NCI-H1417 (cell line): Measurements from ENCODE around the gene ASIC1.
A peak's percentile ranks its signal among the peaks of the same experiment; 100 is the strongest.
"Not testable (repeated sequence)": the region's sequence is repeated elsewhere in the genome, so short reads cannot be mapped to it uniquely, and the experiment has no call there.

ENCODE experiments used
- DNase-seq, 3 experiments: peaks; one replicate each; lab custom pipeline; 2025; lab: John Stamatoyannopoulos, UW

ASIC1 gene

GRCh38 chr12:50057000-50057841, at the start of gene ASIC1:
TSS of gene ASIC1 (plus strand) at chr12:50057596. CDS start at chr12:50058767, 1,171 bp downstream.
- peak; percentile 78 to 85 (median 78) for DNase-seq

DNA sequence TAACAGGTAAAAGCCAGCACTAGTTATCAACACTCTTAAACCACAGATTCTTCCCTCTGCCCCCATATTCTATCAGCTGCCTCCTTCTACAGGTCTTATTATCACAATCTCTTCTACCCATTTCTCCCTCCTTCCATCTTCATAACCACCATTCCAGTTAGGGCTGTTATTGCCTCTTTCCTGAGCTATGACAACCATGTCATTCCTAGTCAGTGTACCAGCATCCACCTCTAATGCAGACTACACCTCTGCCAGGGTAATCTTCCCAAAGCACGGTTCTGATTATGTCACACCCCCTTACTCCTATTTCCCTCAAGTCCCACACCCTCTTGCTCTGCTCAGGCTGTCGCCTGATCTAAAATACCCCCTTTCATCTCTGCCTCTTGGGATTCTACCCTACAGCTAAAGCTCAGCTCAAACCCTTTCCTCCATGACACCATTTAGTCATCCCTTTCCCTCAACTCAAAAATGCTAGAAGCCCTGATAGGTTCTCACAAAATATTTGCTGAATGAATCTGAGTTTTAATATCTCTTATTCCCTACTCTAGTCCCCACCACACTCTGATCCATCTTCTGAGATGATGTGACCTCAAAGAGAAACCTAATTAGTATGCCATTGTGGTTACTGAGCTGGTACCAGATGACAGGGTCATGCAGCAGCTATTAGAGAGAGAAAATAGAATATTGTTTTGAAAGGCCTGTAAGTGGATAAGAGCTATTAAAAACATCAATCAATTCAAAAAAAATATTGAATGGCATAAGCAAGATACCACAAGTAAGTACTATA, 43.8 kb upstream of the ASIC1 start:
- no peak for DNase-seq

GRCh38 chr12:50014342-50014741, 43.1 kb upstream of the ASIC1 start:
- DNase-seq: no peak

- DNase-seq: no peak
Measured at GRCh38 chr12:50016501-50017475, 40.6 kb upstream of the ASIC1 start.

DNA sequence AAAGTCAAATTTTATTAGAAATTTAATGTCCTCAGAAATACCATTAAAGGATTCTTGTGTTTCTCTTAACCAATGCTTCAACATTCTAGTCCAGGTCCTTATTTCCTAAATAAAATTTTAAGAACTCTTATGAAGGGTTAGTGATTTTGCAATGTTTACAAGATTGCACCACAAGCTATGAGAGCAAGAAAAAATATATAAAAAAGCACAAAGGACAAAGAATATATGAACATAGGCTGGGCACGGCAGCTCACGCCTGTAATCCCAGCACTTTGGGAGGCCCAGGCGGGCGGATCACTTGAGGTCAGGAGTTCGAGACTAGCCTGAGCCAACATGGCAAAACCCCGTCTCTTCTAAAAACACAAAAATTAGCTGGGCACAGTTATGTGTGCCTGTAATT, 39.8 kb upstream of the ASIC1 start:
- DNase-seq: no peak

- no peak for DNase-seq
Measured at GRCh38 chr12:50018154-50018553, 39.2 kb upstream of the ASIC1 start.

DNA sequence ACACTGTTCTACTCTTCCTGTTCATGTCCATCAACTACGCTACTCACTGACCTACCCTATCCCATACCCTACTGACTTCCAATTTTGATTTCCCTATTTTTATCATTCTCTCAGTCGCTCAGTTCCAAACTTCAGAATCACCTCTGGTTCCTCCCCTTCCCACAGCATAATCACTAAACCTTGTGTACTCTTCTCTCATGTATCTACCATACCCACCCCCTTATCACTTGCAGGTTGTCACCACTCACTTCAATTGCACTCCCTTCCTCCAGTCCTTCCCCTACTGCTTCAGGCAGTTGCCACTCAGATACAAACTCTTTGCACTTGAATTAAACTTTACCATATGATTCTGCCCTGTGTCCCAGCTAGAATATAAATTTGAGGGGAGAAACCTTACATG, 38.4 kb upstream of the ASIC1 start:
- DNase-seq: no peak

DNA sequence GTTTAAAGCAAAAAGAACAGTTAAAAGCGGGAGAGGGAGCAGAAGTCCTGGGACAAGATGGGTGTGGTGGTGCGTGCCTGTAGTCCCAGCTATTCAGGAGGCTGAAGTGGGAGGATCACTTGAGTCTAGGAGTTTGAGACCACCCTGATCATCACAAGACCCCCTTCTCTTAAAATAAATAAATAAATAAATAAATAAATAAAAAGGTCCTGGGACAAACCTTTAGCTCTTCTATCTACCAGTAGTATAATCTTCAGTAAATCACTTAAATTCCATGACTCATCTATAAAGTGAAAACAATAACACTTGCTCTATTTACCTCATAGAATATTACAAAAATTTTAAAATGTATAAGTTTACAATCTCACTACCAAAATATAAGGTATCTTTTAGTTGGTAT, 37.9 kb upstream of the ASIC1 start:
- DNase-seq: no peak

- DNase-seq: no peak
Measured at GRCh38 chr12:50021031-50021430, 36.4 kb upstream of the ASIC1 start.

- no peak for DNase-seq
Measured at GRCh38 chr12:50022903-50023302, 34.5 kb upstream of the ASIC1 start.

DNA sequence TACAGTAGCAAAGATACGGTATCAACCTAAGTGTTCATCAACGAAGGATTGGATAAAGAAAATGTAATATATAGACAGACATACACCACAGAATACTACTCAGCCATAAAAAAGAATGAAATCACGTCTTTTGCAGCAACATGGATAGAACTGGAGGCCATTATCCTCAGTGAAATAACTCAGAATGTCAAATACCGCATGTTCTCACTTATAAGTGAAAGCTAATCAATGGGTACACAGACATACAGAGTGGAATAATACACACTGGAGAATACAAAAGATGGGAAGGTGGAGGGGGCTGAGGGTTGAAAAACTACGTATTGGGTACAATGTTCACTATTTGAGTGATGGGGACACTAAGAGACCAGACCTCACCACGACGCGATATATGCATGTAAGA, 33.2 kb upstream of the ASIC1 start:
- no peak for DNase-seq

DNA sequence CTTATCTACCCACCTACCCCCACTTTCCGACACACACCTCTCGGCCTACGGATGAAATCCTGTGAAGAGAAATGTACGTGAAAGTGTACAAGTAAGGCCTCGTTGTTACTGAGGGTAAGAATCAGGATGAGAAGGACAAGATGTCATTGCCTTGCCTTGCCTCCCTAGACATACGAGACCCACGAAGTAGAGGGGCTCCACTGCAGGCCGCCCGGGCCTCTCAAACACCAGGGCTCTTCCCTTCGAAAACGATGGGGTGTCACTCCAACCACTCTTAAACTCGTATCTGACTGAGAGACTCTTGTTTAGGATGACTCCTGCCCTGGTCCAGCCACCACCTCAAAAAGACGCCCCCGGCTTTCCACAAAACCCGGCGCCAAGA, 32.6 kb upstream of the ASIC1 start:
- peak in 2 of 3 experiments; percentile 70 for DNase-seq

DNA sequence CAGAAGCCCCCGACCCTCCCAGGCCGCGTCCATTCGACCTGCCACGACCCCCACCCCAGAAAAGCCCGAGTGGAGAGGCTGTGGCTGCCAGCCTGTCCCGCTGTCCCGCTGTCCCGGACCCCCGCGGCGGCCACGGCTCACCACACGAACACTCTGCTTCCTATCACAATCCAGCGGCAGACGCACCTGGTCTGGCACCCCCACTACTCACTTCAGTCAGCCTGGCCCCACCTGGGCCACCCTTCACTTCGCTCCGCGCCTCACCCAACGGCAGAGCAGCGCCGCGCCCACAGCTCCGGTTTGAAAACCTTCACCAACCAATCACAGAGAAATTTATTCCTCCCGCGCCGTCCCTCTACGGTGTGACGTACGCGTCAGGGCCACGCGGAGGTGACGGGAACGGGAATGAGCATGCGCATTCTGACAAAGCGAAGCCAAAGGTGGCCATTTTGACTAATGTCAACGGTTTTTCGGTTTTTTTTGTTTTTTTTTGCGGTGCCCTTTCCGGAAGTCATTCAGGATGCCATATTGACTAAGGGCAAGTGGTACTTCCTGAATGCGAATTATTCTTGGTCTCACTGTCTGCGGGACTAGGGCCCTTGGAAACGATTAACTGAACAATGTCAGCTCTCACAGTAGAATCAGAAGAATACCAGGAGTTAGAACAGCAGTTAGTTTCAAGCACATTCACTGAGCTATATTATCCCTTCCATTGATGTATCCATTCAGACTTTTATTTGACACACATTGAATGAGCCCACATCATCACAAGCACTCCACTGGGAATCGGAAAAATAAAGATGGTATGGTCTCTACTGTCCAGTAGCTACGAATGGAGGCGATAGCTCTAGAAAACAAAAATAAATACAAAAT, 32.0 kb upstream of the ASIC1 start, which contains the start of gene RACGAP1:
TSS of gene RACGAP1 (minus strand) at position 308 of the 873 bp plus-strand sequence. CDS start 8,779 bp downstream, outside the sequence.
- peak; percentile 99 to 100 (median 100) for DNase-seq

GRCh38 chr12:50026691-50027090, 30.7 kb upstream of the ASIC1 start:
- no peak for DNase-seq

DNA sequence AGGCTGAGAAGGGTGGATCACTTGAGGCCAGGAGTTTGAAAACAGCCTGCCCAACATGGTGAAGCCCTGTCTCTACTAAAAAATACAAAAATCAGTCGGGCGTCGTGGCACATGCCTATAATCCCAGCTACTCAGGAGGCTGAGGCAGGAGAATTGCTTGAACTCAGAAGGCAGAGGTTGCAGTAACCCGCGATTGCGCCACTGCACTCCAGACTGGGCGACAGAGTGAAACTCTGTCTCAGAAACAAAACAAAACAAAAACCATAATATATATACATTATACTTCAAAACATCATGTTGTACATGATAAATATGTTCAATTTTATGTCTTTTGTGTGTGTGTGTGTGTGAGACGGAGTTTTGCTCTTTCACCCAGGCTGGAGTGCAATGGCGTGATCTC, 26.9 kb upstream of the ASIC1 start:
- not testable (repeated sequence) for DNase-seq

DNA sequence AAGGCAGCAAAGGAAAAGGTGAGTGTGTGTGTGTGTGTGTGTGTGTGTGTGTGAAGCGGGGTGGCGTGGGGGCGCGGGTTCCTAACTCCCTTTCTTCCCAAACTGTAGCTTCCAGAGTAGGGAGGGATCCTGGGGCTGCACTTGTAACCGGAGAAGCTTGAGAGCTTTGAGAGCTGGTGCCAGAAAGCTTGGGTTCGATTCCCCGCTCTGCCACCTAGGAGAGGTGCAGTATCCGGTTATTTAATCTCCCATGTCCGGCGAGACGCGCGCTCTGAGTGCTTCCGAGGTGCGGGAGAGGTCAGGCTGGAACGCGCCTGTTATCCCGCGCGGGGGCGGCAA, 24.9 kb upstream of the ASIC1 start:
- no peak for DNase-seq

GRCh38 chr12:50032854-50033581, 24.4 kb upstream of the ASIC1 start:
- DNase-seq: no peak

DNA sequence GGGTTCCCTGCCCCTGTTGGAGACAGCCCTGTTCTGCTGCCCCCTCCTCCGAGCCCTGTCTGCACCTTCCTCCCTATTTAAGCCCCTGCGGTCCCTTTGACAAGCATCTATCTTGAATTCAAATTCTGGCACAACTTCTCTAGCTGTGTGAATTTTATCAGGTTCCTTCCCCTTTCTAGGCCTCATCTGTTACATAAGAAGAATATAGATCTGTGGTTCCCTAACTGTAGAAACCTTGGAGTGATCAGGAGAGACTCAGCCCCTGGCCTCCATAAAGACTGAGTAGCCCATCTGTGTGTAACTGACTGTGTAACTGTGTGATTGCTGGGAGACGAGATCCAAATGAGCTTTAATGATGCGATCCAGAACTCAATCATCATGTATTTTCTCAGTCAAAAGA, 19.1 kb upstream of the ASIC1 start:
- DNase-seq: no peak

DNA sequence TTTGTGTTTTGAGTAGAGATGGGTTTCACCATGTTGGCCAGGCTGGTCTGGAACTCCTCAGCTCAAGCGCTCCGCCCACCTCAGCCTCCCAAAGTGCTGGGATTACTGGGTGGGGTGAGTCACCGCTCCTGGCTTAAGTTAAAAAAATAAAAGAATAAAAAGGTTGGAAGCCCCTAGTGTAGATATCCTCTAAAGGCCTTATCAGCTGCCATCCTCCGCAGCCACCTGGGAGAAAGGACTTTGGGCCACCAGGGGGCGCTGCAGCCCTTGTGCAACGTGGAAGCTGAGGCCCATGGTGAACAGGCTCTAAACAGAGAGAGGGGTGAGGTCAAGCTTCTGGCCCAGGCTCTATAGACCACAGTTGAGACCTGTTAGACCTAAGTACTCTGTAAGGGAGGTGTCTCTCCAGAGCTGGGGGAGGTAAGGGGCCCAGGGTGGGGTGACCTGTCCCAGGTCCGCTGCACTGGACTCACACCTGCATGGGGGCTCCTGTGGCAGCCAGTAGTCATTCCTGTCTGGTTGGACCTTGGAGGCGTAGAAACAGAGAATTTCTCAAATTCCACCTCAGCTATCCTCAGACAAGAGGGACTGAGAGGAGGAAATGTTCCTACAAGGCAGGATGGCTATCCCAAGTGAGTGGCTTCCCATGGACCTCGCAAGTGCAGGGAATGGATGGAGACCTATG, 18.1 kb upstream of the ASIC1 start:
- peak; percentile 57 to 85 (median 78) for DNase-seq

DNA sequence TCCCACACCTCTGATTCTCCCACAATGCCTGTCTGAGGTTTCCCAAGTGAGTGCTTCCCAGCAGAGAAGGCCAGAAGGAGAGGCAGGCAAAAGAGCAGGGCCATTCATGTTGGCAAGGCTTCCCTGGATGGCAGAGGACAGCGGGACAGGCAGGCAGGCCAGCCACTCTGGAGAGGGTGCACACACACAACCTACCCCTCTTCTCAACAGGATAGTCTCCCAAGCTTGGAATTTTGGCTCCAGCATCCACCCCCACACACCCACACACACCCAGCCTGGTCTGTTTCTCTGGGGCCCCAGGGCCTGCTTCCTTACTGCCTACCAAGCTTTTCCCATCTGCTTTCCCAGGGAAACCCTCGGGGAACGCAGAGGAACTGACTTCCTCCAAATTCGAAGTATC, 16.7 kb upstream of the ASIC1 start:
- no peak for DNase-seq
